Measurements from ENCODE around the gene CCL4. TPM values are rescaled to one million over a fixed set of nuclear protein-coding genes. Genes with fewer than 3 reads are reported as not detected.
"Not testable (repeated sequence)": the region's sequence is repeated elsewhere in the genome, so short reads cannot be mapped to it uniquely, and the experiment has no call there.

The CCL4 gene
- total RNA-seq, 1 experiment from 2014 or later = not detected

- Histone ChIP-seq H2AK5ac (ENCODE audit: insufficient read length, low read length) (no peak overlapping the region), H3K18ac (ENCODE audit: insufficient read length, low read depth, low read length) (no peak overlapping the region), H3K56ac (ENCODE audit: insufficient read length, low read depth, low read length) (no peak overlapping the region), H2BK5ac (ENCODE audit: insufficient read length, low read length) (no peak overlapping the region), H3K23me2 (ENCODE audit: insufficient read length, low read depth, low read length, poor library complexity, severe bottlenecking) (no peaks in the 10 kb centered on the region), H3K4ac (ENCODE audit: low read depth, low read length) (no peak overlapping the region), H3K27ac (ENCODE audit: insufficient read length, low read depth, low read length) (no peak overlapping the region), H2BK12ac (ENCODE audit: insufficient read length, low read depth, low read length) (no peak overlapping the region), H4K8ac (replicated peaks; ENCODE audit: insufficient read length, low read depth, low read length) (no peak overlapping the region), H4K91ac (ENCODE audit: insufficient read length, low read depth, low read length) (no peak overlapping the region), H3K9me3 (ENCODE audit: control insufficient read depth, low read depth, low read length) (no peaks in the 10 kb centered on the region), H3K14ac (ENCODE audit: insufficient read depth, low read length) (no peak overlapping the region), H2BK120ac (ENCODE audit: low read depth, low read length, poor library complexity, severe bottlenecking) (no peak overlapping the region), H3K23ac (ENCODE audit: insufficient read length, low read depth, low read length) (no peak overlapping the region), H4K5ac (ENCODE audit: insufficient read length, low read depth, low read length) (no peak overlapping the region), H2AFZ (ENCODE audit: low read length) (no peak overlapping the region), H3K4me1 (ENCODE audit: insufficient read depth, low read length) (no peaks in the 10 kb centered on the region), H3K79me1 (ENCODE audit: insufficient read depth, low read depth, low read length, poor library complexity, severe bottlenecking) (no peaks in the 10 kb centered on the region), H3T11ph (ENCODE audit: low read length) (no peak overlapping the region), H3K9ac (ENCODE audit: extremely low read depth, insufficient read length, low read length) (no peak overlapping the region), H2BK20ac (ENCODE audit: low read depth, low read length, poor library complexity, severe bottlenecking) (no peak overlapping the region), H3K79me2 (ENCODE audit: insufficient read depth, low read length) (no peaks in the 10 kb centered on the region), H3K4me2 (ENCODE audit: insufficient read depth, insufficient read length, low read length) (no peak overlapping the region), H2BK15ac (ENCODE audit: low read depth, low read length) (no peak overlapping the region), H3K27me3 (ENCODE audit: insufficient read depth, low read length) (no peaks in the 10 kb centered on the region), H4K20me1 (ENCODE audit: control insufficient read depth, insufficient read depth, insufficient read length) (no peaks in the 10 kb centered on the region)
- Mint-ChIP-seq H3K4me3 (no peak overlapping the region), H3K27me3 (ENCODE audit: low read depth) (peaks cover 2% of the 10 kb centered on the region), H3K36me3 (ENCODE audit: insufficient read depth in 1 of 3, low read depth in 3 of 3) (0 out of 7 replicates have a peak, but pooled peaks cover 0 to 2% (median 0%) of the 10 kb centered on the region in 3 experiments), H3K27ac (no peak overlapping the region), H3K9me3 (no peaks in the 10 kb centered on the region), H3K4me1 (peaks cover 4% of the 10 kb centered on the region in 2 experiments; a peak in 2 of 4 replicates)
- no peak for DNase-seq
- TF ChIP-seq CTCF (conservative IDR thresholded peaks at IDR 0.05) = no peak
- WGBS (ENCODE audit: extremely low coverage, insufficient read length, low lambda C conversion rate) = no CpG with 5 or more reads among the region's 1 CpG
These were observed 29.3 kb upstream of the CCL4 start for GRCh38 chr17:36074365-36074764.

- H3K27ac Mint-ChIP-seq; H3K56ac ChIP-seq (ENCODE audit: insufficient read length, low read depth, low read length); H4K91ac ChIP-seq (ENCODE audit: insufficient read length, low read depth, low read length); H2BK120ac ChIP-seq (ENCODE audit: low read depth, low read length, poor library complexity, severe bottlenecking); H3K4me1 ChIP-seq (ENCODE audit: insufficient read depth, low read length); H4K8ac ChIP-seq (replicated peaks; ENCODE audit: insufficient read length, low read depth, low read length); H2BK12ac ChIP-seq (ENCODE audit: insufficient read length, low read depth, low read length); H3K79me2 ChIP-seq (ENCODE audit: insufficient read depth, low read length); H3T11ph ChIP-seq (ENCODE audit: low read length); DNase-seq; H3K4ac ChIP-seq (ENCODE audit: low read depth, low read length); H3K18ac ChIP-seq (ENCODE audit: insufficient read length, low read depth, low read length); H3K14ac ChIP-seq (ENCODE audit: insufficient read depth, low read length); H3K79me1 ChIP-seq (ENCODE audit: insufficient read depth, low read depth, low read length, poor library complexity, severe bottlenecking); H3K9me3 Mint-ChIP-seq; H2AFZ ChIP-seq (ENCODE audit: low read length); H2AK5ac ChIP-seq (ENCODE audit: insufficient read length, low read length); H3K27ac ChIP-seq (ENCODE audit: insufficient read length, low read depth, low read length); H2BK15ac ChIP-seq (ENCODE audit: low read depth, low read length); H2BK20ac ChIP-seq (ENCODE audit: low read depth, low read length, poor library complexity, severe bottlenecking); H4K5ac ChIP-seq (ENCODE audit: insufficient read length, low read depth, low read length); H3K27me3 Mint-ChIP-seq (ENCODE audit: low read depth); H3K9me3 ChIP-seq (ENCODE audit: control insufficient read depth, low read depth, low read length); H3K9ac ChIP-seq (ENCODE audit: extremely low read depth, insufficient read length, low read length); H4K20me1 ChIP-seq (ENCODE audit: control insufficient read depth, insufficient read depth, insufficient read length); H3K23ac ChIP-seq (ENCODE audit: insufficient read length, low read depth, low read length); H3K27me3 ChIP-seq (ENCODE audit: insufficient read depth, low read length); H2BK5ac ChIP-seq (ENCODE audit: insufficient read length, low read length); H3K4me3 Mint-ChIP-seq; H3K36me3 Mint-ChIP-seq (ENCODE audit: insufficient read depth in 1 of 3, low read depth in 3 of 3); H3K23me2 ChIP-seq (ENCODE audit: insufficient read length, low read depth, low read length, poor library complexity, severe bottlenecking); H3K4me2 ChIP-seq (ENCODE audit: insufficient read depth, insufficient read length, low read length): not testable (repeated sequence)
- H3K4me1 Mint-ChIP-seq = peaks cover 19% of the 10 kb centered on the region in 2 experiments
- WGBS (ENCODE audit: extremely low coverage, insufficient read length, low lambda C conversion rate) = no CpG with 5 or more reads among the region's 5 CpGs
These were observed 21.8 kb upstream of the CCL4 start for GRCh38 chr17:36081681-36082471.

Measured in H9 (cell line).